ENCODE results near the gene NAP1L1.

NAP1L1 gene

DNA sequence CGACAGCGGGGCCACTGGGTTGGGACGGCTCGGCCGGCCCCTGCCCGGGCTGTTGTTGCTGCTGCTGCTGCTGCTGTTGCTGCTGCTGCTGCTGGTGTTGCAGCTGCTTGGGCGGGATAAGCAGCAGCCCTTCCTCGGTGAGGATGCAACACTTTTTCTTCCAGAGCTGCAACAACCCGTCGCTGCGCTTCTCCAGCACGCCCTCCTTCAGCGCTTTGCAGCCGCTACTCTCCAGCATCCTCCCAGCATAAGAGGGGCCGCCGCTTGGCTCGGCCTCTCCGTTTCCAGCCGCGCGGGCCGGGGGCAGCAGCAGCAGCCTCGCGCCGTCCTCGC lies 53.4 kb downstream of the NAP1L1 start:
- H3K27ac ChIP-seq = peak overlapping the region; percentile 80
- no peak for TF ChIP-seq ZFX (IDR thresholded peaks at IDR 0.05)
- TF ChIP-seq, protein P1, sequence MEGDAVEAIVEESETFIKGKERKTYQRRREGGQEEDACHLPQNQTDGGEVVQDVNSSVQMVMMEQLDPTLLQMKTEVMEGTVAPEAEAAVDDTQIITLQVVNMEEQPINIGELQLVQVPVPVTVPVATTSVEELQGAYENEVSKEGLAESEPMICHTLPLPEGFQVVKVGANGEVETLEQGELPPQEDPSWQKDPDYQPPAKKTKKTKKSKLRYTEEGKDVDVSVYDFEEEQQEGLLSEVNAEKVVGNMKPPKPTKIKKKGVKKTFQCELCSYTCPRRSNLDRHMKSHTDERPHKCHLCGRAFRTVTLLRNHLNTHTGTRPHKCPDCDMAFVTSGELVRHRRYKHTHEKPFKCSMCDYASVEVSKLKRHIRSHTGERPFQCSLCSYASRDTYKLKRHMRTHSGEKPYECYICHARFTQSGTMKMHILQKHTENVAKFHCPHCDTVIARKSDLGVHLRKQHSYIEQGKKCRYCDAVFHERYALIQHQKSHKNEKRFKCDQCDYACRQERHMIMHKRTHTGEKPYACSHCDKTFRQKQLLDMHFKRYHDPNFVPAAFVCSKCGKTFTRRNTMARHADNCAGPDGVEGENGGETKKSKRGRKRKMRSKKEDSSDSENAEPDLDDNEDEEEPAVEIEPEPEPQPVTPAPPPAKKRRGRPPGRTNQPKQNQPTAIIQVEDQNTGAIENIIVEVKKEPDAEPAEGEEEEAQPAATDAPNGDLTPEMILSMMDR (conservative IDR thresholded peaks at IDR 0.05) = no peak

DNA sequence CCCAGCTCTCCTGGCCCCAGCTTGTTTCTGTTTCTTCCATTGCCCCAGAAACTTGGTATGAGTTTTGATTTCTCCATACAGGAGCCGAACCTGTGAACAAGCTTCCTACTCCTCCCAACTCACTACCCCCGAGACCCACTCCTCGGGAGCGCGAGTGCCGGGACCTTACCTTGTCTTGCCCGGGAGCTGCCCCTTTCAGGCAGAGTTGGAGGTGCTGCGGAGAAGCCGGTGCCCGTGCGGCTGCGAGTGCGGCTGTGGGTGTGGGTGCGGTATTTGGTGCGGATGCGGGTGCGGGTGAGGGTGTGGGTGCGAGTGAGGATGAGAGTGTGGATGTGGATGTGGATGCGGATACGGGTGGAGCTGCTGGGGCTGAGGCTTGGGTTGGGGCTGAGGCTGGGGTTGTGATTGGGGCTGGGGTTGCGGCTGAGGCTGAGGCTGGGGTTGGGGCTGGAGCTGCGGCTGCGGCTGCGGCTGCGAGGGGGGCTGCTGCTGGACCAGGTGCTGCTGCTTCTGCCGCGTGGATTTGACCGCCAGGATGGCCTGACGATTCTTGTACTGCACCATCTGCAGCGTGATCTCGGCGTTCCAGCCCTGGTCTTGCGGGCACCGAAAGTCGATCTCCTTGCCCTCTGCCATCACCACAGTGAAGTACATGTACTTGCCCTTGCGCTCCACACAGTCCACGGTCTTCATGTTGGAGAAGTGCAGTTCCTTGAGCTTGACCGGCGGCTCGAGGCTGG lies 54.0 kb downstream of the NAP1L1 start:
- no peak for TF ChIP-seq ZFX (IDR thresholded peaks at IDR 0.05)
- TF ChIP-seq, protein P1 (conservative IDR thresholded peaks at IDR 0.05) = no peak
- H3K27ac ChIP-seq = peak overlapping the region; percentile 80

DNA sequence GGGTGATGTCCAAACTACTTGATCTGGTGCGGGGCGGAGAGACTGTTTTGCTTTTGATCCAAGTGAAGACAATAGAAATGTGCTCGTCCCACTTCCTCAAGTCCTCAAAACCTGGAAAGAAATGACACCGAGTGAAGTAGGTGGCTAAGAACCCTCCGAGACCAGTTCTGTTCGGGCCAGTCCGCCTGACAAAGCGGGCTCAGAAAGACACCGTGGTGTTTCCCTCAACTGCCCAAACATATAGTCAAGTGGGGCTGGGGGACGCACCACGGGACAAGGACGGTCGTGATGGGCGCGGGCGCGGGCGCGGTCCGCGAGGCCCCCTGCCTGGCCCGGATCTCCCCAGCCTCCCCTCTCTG lies 54.5 kb downstream of the NAP1L1 start:
- TF ChIP-seq, protein P1 (conservative IDR thresholded peaks at IDR 0.05) = no peak
- TF ChIP-seq ZFX (IDR thresholded peaks at IDR 0.05) = no peak
- H3K27ac ChIP-seq = peak overlapping the region; percentile 80; the same call in 1 of the 2 replicates

DNA sequence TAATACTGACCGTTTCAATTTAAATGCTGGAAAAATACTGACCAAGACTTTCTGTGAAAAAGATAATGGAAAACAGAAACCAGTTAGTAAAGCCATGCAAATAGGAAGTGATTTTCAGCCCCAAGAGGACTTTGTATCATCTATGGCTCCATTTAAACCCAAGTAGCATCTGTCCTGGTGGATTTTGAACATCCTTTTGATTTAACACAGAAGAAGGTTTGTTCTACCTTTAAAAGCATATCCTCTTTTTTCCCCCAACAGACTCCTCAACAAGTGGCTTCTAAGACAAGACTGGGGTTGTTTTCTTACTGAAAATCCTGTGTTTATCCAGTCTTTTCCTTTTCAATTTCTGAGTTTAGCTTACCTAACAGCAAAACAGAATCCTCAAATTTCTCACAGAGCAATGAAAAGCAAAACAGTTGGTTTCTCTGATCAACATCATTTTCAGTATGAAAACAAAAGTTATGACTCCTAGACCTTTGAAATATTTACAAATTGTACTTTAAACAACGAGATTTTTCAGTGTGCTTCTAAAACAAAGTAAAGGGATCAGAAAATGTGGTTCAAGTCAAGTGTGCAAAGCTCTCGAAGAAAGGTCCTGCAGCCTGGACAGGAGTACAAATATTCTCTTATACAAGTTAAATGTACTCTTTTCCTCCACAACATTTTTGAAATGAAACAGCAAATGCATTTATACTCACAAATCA lies 55.8 kb downstream of the NAP1L1 start:
- no peak for TF ChIP-seq ZFX (IDR thresholded peaks at IDR 0.05)
- TF ChIP-seq, protein P1 (conservative IDR thresholded peaks at IDR 0.05) = no peak
- no peak overlapping the region for H3K27ac ChIP-seq

DNA sequence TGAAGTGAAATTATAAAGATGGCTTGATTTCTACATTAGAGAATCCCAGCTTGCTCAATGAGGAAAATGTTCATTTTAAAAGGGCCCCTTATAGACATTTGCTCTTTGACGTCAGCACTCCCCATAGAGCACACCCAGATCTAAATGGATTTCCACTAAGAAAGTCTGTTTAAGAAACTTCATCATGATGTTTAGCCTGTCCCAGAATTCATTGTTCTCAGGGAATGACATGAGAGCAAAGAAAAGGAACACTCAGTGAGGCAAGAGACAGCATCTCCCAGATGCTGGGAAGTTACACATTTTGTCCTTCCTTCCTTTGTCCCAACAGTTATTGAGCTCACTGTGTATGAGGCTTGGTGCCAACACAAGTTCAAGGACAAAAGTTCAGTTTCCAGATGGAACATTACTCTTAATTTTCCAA lies 57.8 kb downstream of the NAP1L1 start:
- H3K27ac ChIP-seq = no peak overlapping the region
- TF ChIP-seq, protein P1 (conservative IDR thresholded peaks at IDR 0.05) = no peak
- TF ChIP-seq ZFX (IDR thresholded peaks at IDR 0.05) = no peak

DNA sequence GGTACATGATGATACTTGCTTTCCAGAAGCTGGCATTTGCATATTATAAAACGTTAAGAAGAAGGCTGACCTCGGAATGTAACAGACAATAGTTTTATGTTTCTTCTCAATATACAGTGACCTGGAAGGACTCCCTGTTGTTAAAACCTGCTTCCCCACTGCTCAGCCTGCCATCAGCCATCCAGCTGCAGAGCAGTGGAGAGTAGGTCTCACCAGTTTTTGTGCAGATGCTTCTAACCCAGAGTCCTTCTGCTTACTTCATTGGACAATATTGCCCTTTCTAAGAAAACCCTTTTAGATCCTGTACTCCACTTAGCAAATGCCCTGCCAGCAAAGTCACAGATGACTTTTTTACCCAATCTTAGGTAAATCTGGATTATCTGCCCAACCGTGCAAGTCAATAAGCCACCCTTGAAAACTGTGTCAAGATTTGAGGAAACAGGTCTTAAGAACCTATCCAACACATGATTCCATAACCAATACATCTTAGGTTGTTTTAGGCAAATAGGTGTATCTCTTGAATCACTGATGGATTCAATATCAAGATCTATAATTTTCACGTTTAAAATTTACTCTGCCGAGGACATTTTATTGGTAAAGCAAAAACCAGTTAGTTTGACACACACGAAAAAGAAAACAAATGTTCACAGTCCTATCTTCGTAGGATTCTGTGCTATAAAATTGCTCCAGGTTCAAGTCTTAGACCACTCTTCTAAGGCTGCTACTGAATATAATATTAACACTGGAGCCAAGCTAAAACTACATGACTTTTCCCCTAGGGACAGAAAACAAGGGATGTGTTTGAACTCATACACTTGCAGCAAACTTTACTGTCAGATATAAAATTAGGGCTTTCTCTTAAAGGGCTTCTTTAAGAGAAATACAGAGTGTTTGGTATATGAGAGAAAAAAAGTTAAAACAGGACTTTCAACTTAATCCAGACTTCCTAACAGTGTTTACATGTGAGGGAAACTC lies 58.6 kb downstream of the NAP1L1 start:
- no peak overlapping the region for H3K27ac ChIP-seq
- TF ChIP-seq, protein P1 (conservative IDR thresholded peaks at IDR 0.05) = no peak
- TF ChIP-seq ZFX (IDR thresholded peaks at IDR 0.05) = no peak

Measured in C4-2B (cell line).